Loucy (cell line): ENCODE data around the gene IGSF23.

Source experiments
- CTCF ChIP-seq: fragments of 200-600 bp; sonication (generic); conservative IDR thresholded peaks from 2 replicates; pipeline ENCODE4 v1.5.1; 2014; ENCODE audit warnings: mild to moderate bottlenecking, antibody characterized with exemption, low read length
- EZH2phosphoT487 ChIP-seq: fragments of 200-600 bp; IDR thresholded peaks from 2 replicates; pipeline ENCODE4 v1.6.1; 2018; ENCODE audit warnings: antibody characterized with exemption, mild to moderate bottlenecking, moderate library complexity, borderline replicate concordance

- TF ChIP-seq CTCF (no peak), EZH2phosphoT487 (no peak)
Measured at GRCh38 chr19:44661904-44662303, 48.5 kb downstream of the IGSF23 start.
